A673 (cell line): ENCODE measurements around the gene SIT1.
"Not testable (repeated sequence)": the region's sequence is repeated elsewhere in the genome, so short reads cannot be mapped to it uniquely, and the experiment has no call there.

Experiments
- CTCF ChIP-seq: fragments of 300-800, 200-600 bp; sonication (generic); conservative IDR thresholded peaks from 2 replicates; pipeline ENCODE4 v1.5.1; 2017; ENCODE audit warnings: low read depth, mild to moderate bottlenecking, antibody characterized with exemption, low read length, moderate library complexity, mixed read lengths
- EZH2 ChIP-seq: fragments of 200-600 bp; sonication (generic); IDR thresholded peaks from 2 replicates; pipeline ENCODE4 v1.6.1; 2017; ENCODE audit warnings: borderline replicate concordance, low read depth, mild to moderate bottlenecking, mixed read lengths, antibody characterized with exemption, low read length; ENCODE audit not compliant: poor library complexity, severe bottlenecking

GRCh38 chr9:35645736-35646135 lies 5.0 kb downstream of the SIT1 start:
- not testable (repeated sequence) for TF ChIP-seq CTCF, EZH2
